HG02884 (cell line): Measurements from ENCODE around the gene BORA.
"Not testable (repeated sequence)": the region's sequence is repeated elsewhere in the genome, so short reads cannot be mapped to it uniquely, and the experiment has no call there.

Source experiments
- ATAC-seq: cut with Tn5 transposase; IDR thresholded peaks from one replicate; pipeline ENCODE4 v1.9.1; 2021; ENCODE audit warnings: mild to moderate bottlenecking, moderate library complexity; ENCODE audit not compliant: unreplicated experiment

Gene BORA

GRCh38 chr13:72727417-72728289 is at the start of gene BORA, which contains the start of gene MZT1:
BORA (plus strand) TSS chr13:72727923; CDS start chr13:72728941, 1,018 bp downstream.
MZT1 (minus strand) TSS chr13:72727629; CDS start chr13:72727602, 27 bp downstream.
- ATAC-seq: peak; percentile 94

- ATAC-seq: no peak
These were observed 49.4 kb upstream of the BORA start for GRCh38 chr13:72678312-72678711.

- ATAC-seq: no peak
These were observed 47.4 kb upstream of the BORA start for GRCh38 chr13:72680353-72680752.

- no peak for ATAC-seq
These were observed 41.0 kb upstream of the BORA start for GRCh38 chr13:72686766-72687165.

GRCh38 chr13:72689181-72689696 is 38.5 kb upstream of the BORA start:
- ATAC-seq: no peak

- ATAC-seq: no peak
These were observed 34.7 kb upstream of the BORA start for GRCh38 chr13:72692884-72693514.

GRCh38 chr13:72693832-72694231 is 33.9 kb upstream of the BORA start:
- no peak for ATAC-seq

- ATAC-seq: no peak
These were observed 33.4 kb upstream of the BORA start for GRCh38 chr13:72694314-72694713.

GRCh38 chr13:72696579-72696978 is 31.1 kb upstream of the BORA start:
- no peak for ATAC-seq

- ATAC-seq: no peak
These were observed 29.6 kb upstream of the BORA start for GRCh38 chr13:72698164-72698563.

- no peak for ATAC-seq
These were observed 27.2 kb upstream of the BORA start for GRCh38 chr13:72700509-72700908.

GRCh38 chr13:72716776-72717175 is 10.9 kb upstream of the BORA start:
- ATAC-seq: no peak

GRCh38 chr13:72726185-72726584 is 1.5 kb upstream of the BORA start:
- ATAC-seq: not testable (repeated sequence)

- ATAC-seq: peak; percentile 16
These were observed 852 bp upstream of the BORA start for GRCh38 chr13:72726726-72727416.

- ATAC-seq: no peak
These were observed 525 bp downstream of the BORA start for GRCh38 chr13:72728290-72728605.

- ATAC-seq: no peak
These were observed 9.3 kb downstream of the BORA start for GRCh38 chr13:72737033-72737432.

GRCh38 chr13:72740015-72740414 is 12.3 kb downstream of the BORA start:
- no peak for ATAC-seq

- peak; percentile 53 for ATAC-seq
These were observed 17.5 kb downstream of the BORA start for GRCh38 chr13:72745260-72745659.

GRCh38 chr13:72751220-72751619 is 23.5 kb downstream of the BORA start:
- no peak for ATAC-seq

GRCh38 chr13:72754111-72754510 is 26.4 kb downstream of the BORA start:
- ATAC-seq: no peak

- ATAC-seq: no peak
These were observed 30.2 kb downstream of the BORA start for GRCh38 chr13:72757792-72758535.
